K562 (cell line): Measurements from ENCODE around the gene ACOT7. TPM values are rescaled to one million over a fixed set of nuclear protein-coding genes. Genes with fewer than 3 reads are reported as not detected.
"Not testable (repeated sequence)": the region's sequence is repeated elsewhere in the genome, so short reads cannot be mapped to it uniquely, and the experiment has no call there.

ENCODE experiments used
- ATAC-seq: fragments of 200-7000 bp; cut with Tn5 transposase; 3 replicates; pipeline ENCODE4 v1.9.1; 2020; ENCODE audit warnings: moderate library complexity
- BruUV-seq: library from RNA; stranded (reverse); fragments of 400-500 nt; replicated peaks from 2 replicates; lab custom pipeline; 2021; lab: Mats Ljungman, UMichigan
- CTCF ChIA-PET: fragments of 300-600 bp; formaldehyde crosslinking; extraction: SDS; loops from one replicate; lab custom pipeline; 2021; ENCODE audit warnings: low intra/inter-chr PET ratio; lab: Yijun Ruan, JAX
- POLR2A ChIA-PET: fragments of 300-600, 350-650 bp; sonication (Branson Sonifier 250); formaldehyde crosslinking; extraction: SDS; loops from one replicate; lab custom pipeline; 2021; ENCODE audit warnings: antibody characterized with exemption, inconsistent platforms; lab: Yijun Ruan, JAX
- DNase-seq, 4 experiments: peaks; one replicate each; pipeline versions ENCODE4 v3.0.0 to v3.0.0-alpha.2; 2011 to 2018; ENCODE audit warnings: low spot score in 3 of 4, mixed read lengths in 3 of 4; ENCODE audit errors: extremely low read depth in 1 of 4
- FAIRE-seq: peaks from 2 replicates; lab custom pipeline; 2011; peaks lifted over from hg19 to GRCh38; lab: Jason Lieb, UNC
- H2AFZ ChIP-seq: 2 replicates; pipeline ENCODE4 v1.6.0; 2011; ENCODE audit warnings: low read depth, low read length, control low read depth, inconsistent platforms
- H3K27ac ChIP-seq: fragments of 200-600 bp; 3 replicates; pipeline ENCODE4 v1.8.0; 2011; ENCODE audit warnings: low read depth, mild to moderate bottlenecking, control low read depth, inconsistent platforms, low read length, moderate library complexity, mixed read lengths; ENCODE audit errors: extremely low read depth
- H3K27me3 ChIP-seq, 2 experiments: fragments of 300-600 bp in 1 of 2; 2 replicates in 1 of 2; 3 replicates in 1 of 2; pipeline versions ENCODE4 v1.6.0 to v1.8.0; 2011; ENCODE audit warnings: inconsistent platforms in 2 of 2, low read length in 2 of 2, mild to moderate bottlenecking in 1 of 2, mixed read lengths in 1 of 2, moderate library complexity in 1 of 2; ENCODE audit not compliant: control insufficient read depth in 2 of 2, insufficient read depth in 2 of 2
- H3K36me3 ChIP-seq: fragments of 300-600 bp; 3 replicates; pipeline ENCODE4 v1.8.0; 2011; ENCODE audit warnings: mild to moderate bottlenecking, low read length, inconsistent platforms; ENCODE audit not compliant: control insufficient read depth, insufficient read depth
- H3K4me1 ChIP-seq, 2 experiments: fragments of 200-600 bp in 1 of 2; replicated peaks in 1 of 2; 2 replicates in 1 of 2; 3 replicates in 1 of 2; pipeline versions ENCODE4 v1.5.1 to v1.8.0; 2011; ENCODE audit warnings: inconsistent platforms in 2 of 2, low read length in 2 of 2, mild to moderate bottlenecking in 1 of 2, mixed read lengths in 1 of 2, moderate library complexity in 1 of 2; ENCODE audit not compliant: control insufficient read depth in 2 of 2, insufficient read depth in 2 of 2
- H3K4me2 ChIP-seq: 2 replicates; pipeline ENCODE4 v1.6.1; 2011; ENCODE audit warnings: low read length, control low read depth, inconsistent platforms, mixed read lengths; ENCODE audit not compliant: insufficient read depth
- H3K4me3 ChIP-seq: fragments of 200-600 bp; sonication (generic), shearing (Covaris generic); 2 replicates; pipeline ENCODE4 v1.5.1; 2016; ENCODE audit warnings: control low read depth, inconsistent platforms
- H3K79me2 ChIP-seq: fragments of 200-600 bp; 3 replicates; pipeline ENCODE4 v1.8.0; 2011; ENCODE audit warnings: low read length, inconsistent platforms; ENCODE audit not compliant: control insufficient read depth, insufficient read depth
- H3K9ac ChIP-seq, 2 experiments: 2 replicates each; pipeline versions ENCODE4 v1.6.0 to v1.6.1; 2011; ENCODE audit warnings: low read depth in 2 of 2, low read length in 2 of 2, control low read depth in 1 of 2, inconsistent platforms in 1 of 2, mild to moderate bottlenecking in 1 of 2, mixed read lengths in 1 of 2; ENCODE audit not compliant: insufficient read depth in 1 of 2
- H3K9me1 ChIP-seq: one replicate; pipeline ENCODE4 v1.6.0; 2011; ENCODE audit warnings: inconsistent platforms, mild to moderate bottlenecking, low read length, moderate library complexity; ENCODE audit not compliant: control insufficient read depth, insufficient read depth
- H3K9me3 ChIP-seq: replicated peaks from 2 replicates; pipeline ENCODE4 v1.5.1; 2011; ENCODE audit warnings: low read depth, low read length, inconsistent platforms; ENCODE audit not compliant: control insufficient read depth, insufficient read depth
- H4K20me1 ChIP-seq: replicated peaks from 2 replicates; pipeline ENCODE4 v1.6.1; 2011; ENCODE audit warnings: low read length, inconsistent platforms, mixed read lengths; ENCODE audit not compliant: control insufficient read depth, insufficient read depth
- FOXA1 ChIP-seq: fragments of 450-650 bp; IDR thresholded peaks from 2 replicates; pipeline ENCODE4 v1.6.1; 2016; ENCODE audit warnings: mild to moderate bottlenecking, borderline replicate concordance
- GMEB1 ChIP-seq: fragments of 250-450 bp; sonication (Bioruptor Pico); IDR thresholded peaks from 2 replicates; pipeline ENCODE4 v1.4.0; 2020; ENCODE audit warnings: mild to moderate bottlenecking
- IRF9 ChIP-seq: fragments of 450-650 bp; IDR thresholded peaks from 2 replicates; pipeline ENCODE4 v1.6.1; 2016; ENCODE audit warnings: missing biosample characterization, missing genetic modification characterization
- NFATC3 ChIP-seq: fragments of 450-650 bp; IDR thresholded peaks from 2 replicates; pipeline ENCODE4 v1.6.1; 2017; ENCODE audit warnings: mild to moderate bottlenecking
- SMARCA5 ChIP-seq: fragments of 450-650 bp; IDR thresholded peaks from 2 replicates; pipeline ENCODE4 v1.6.1; 2016
- TFAP4 ChIP-seq: sonication (generic); formaldehyde crosslinking; IDR thresholded peaks from 2 replicates; pipeline ENCODE4 v1.8.0; 2022; ENCODE audit warnings: missing genetic modification reagents, mild to moderate bottlenecking, moderate library complexity, borderline replicate concordance
- ZFP91 ChIP-seq: sonication (generic); formaldehyde crosslinking; IDR thresholded peaks from 2 replicates; pipeline ENCODE4 v1.8.0; 2022; ENCODE audit warnings: mild to moderate bottlenecking, missing genetic modification reagents
- WGBS: fragments of 100-300 bp; shearing (Covaris generic); methylation state at CpG from one replicate; pipeline ENCODE4 v1.1.6; 2016; ENCODE audit warnings: low coverage, mixed read lengths; ENCODE audit not compliant: insufficient coverage; ENCODE audit errors: missing lambda C conversion rate; 5-methylcytosine and 5-hydroxymethylcytosine counted together
- in situ Hi-C: fragments of 300-500 bp; cut with MboI; formaldehyde crosslinking; loops from 4 replicates; pipeline ENCODE4 v1.15.0; 2018; ENCODE audit warnings: inconsistent platforms, mixed read lengths
- intact Hi-C: fragments of 100-400 bp; cut with micrococcal nuclease; formaldehyde crosslinking; loops from 2 replicates; pipeline ENCODE4 v1.14.2; 2022
- polyA plus RNA-seq, 8 experiments: library from polyadenylated mRNA; depleted of rRNA in 4 of 8; stranded (reverse) in 5 of 8; unstranded in 3 of 8; fragments of >200 nt; fragmentation: Nextera tagmentation in 2 of 8; fragmentation: Illumina TruSeq in 1 of 8; extraction: Ambion mirVana in 2 of 8; extraction: Trizol in 1 of 8; gene quantifications; 2 replicates each; pipeline versions ENCODE4 v1.2.1 to v1.2.3, GENCODE V29; 2011 to 2014; ENCODE audit warnings: inconsistent platforms in 1 of 8, missing spikeins in 1 of 8
- total RNA-seq, 7 experiments: library from RNA; depleted of rRNA in 6 of 7; stranded (reverse); fragments of >200 nt in 6 of 7; fragmentation: Illumina TruSeq in 2 of 7; extraction: Trizol in 2 of 7; gene quantifications; 2 replicates each; pipeline versions ENCODE4 v1.2.1 to v1.2.3, GENCODE V29; 2011 to 2021; ENCODE audit warnings: low replicate concordance in 1 of 7

The ACOT7 gene
- total and polyA plus RNA-seq, 9 of the 15 experiments (the other 6 are each of a cell fraction or from before 2014, with no cell fraction given) = 7.0 to 92.6 (median 37.2) TPM

- no peak for TF ChIP-seq TFAP4 (CRISPR knock-in tag)
- no peak for TF ChIP-seq SMARCA5
- TF ChIP-seq FOXA1 = no peak
- no peak for TF ChIP-seq ZFP91 (CRISPR knock-in tag)
- TF ChIP-seq IRF9 = no peak
- no peak for TF ChIP-seq GMEB1 (CRISPR knock-in tag)
- TF ChIP-seq NFATC3 = no peak
These were observed 85.1 kb downstream of the ACOT7 start (continued) for GRCh38 chr1:6308449-6308848.

- DNase-seq, H3K9me1 ChIP-seq, H3K9ac ChIP-seq, intact Hi-C loops, in situ Hi-C loops, H3K27ac ChIP-seq, FAIRE-seq, H3K36me3 ChIP-seq, H4K20me1 ChIP-seq, H3K4me1 ChIP-seq, ATAC-seq, H3K27me3 ChIP-seq, H3K79me2 ChIP-seq, H2AFZ ChIP-seq, H3K9me3 ChIP-seq, H3K4me2 ChIP-seq, H3K4me3 ChIP-seq, BruUV-seq: not testable (repeated sequence)
- ChIA-PET CTCF (interaction anchor here (0.7 kb wide), 1 partner anchor 173 kb away, joined by 5 read pairs; no protein-coding TSS in a partner anchor), POLR2A (interaction anchor here (0.6 kb wide), 1 partner anchor 48 kb away, joined by 3 read pairs; no protein-coding TSS in a partner anchor)
- 58% methylated on average over 7 of the region's 7 CpGs for WGBS
These were observed 85.9 kb downstream of the ACOT7 start for GRCh38 chr1:6307682-6308081.
